OCI-LY7 (cell line): ENCODE data around the gene AOAH.

Source experiments
- CTCF ChIP-seq: fragments of 200-600 bp; sonication (generic); conservative IDR thresholded peaks from 2 replicates; pipeline ENCODE4 v1.5.1; 2014; ENCODE audit warnings: mild to moderate bottlenecking, antibody characterized with exemption, low read length, moderate library complexity, mixed read lengths
- EZH2phosphoT487 ChIP-seq: fragments of 200-600 bp; sonication (generic); IDR thresholded peaks from 2 replicates; pipeline ENCODE4 v1.6.1; 2018; ENCODE audit warnings: low read depth, borderline replicate concordance, mild to moderate bottlenecking, mixed run types, antibody characterized with exemption, low read length, moderate library complexity, mixed read lengths

GRCh38 chr7:36589391-36589790 is 134.9 kb downstream of the AOAH start:
- TF ChIP-seq EZH2phosphoT487 (no peak), CTCF (no peak)
